Adrenal gland (tissue), 5 donors: Measurements from ENCODE around the gene EIF3F.

ENCODE experiments used
- CTCF ChIP-seq, 6 experiments: fragments of 450-650 bp in 4 of 6; fragments of 200-600 bp in 2 of 6; sonication (generic) in 1 of 6; IDR thresholded peaks; 1 replicate in 5 of 6; 2 replicates in 1 of 6; pipeline versions ENCODE4 v1.5.1 to v1.8.0; 2016 to 2021; ENCODE audit warnings: antibody characterized with exemption in 6 of 6, mild to moderate bottlenecking in 2 of 6, moderate library complexity in 1 of 6
- POLR2A ChIP-seq, 2 donors: fragments of 450-650 bp; IDR thresholded peaks; one replicate each; pipeline ENCODE4 v1.6.1; 2017; ENCODE audit warnings: antibody characterized with exemption in 2 of 2, mild to moderate bottlenecking in 2 of 2, moderate library complexity in 1 of 2
- donor health status: DM: no; HTN: no; CAD: no.

GRCh38 chr11:7968686-7969085 lies 18.5 kb upstream of the EIF3F start:
- TF ChIP-seq CTCF (IDR thresholded peaks at IDR 0.05) (no peak), POLR2A (IDR thresholded peaks at IDR 0.05) (no peak)
